C4-2B (cell line): ENCODE data around the gene MBNL1.

Source experiments
- CTCF ChIP-seq: fragments of 450-650 bp; conservative IDR thresholded peaks from 2 replicates; pipeline ENCODE4 v1.5.1; 2017; ENCODE audit warnings: mild to moderate bottlenecking
- ZFX ChIP-seq: fragments of 450-650 bp; IDR thresholded peaks from 2 replicates; pipeline ENCODE4 v1.6.1; 2017

GRCh38 chr3:152258448-152259393, 10.0 kb upstream of the MBNL1 start:
- no peak for TF ChIP-seq CTCF
- no peak for TF ChIP-seq ZFX
